Measurements from ENCODE around the gene PRR12.
"Not testable (repeated sequence)": the region's sequence is repeated elsewhere in the genome, so short reads cannot be mapped to it uniquely, and the experiment has no call there.

PRR12 gene

DNA sequence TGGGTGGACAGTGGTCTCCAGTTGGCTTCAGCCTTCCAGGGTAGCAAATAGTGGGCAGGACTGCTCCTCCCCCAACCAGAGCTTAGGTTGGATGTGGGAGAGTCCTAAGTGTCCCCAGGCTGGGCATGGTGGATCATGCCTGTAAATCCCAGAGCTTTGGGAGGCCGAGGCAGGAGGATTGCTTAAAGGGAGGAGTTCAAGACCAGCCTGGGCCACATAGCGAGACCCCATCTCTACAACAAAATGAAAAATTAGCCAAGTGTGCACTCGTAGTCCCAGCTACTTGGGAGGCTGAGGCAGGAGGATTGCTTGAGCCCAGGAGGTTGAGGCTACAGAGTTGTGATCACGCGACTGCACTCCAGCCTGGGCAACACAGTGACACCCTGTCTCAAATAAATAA, 41.6 kb downstream of the PRR12 start:
- no peaks in the 10 kb centered on the region for H3K36me3 ChIP-seq (ENCODE audit: control insufficient read depth, low read depth, low read length)
- H3K4me3 ChIP-seq (ENCODE audit: low read length), result no peak overlapping the region
- H3K27me3 ChIP-seq (ENCODE audit: control insufficient read depth, insufficient read depth, low read length), result no peaks in the 10 kb centered on the region
- no peaks in the 10 kb centered on the region for H3K4me1 ChIP-seq (ENCODE audit: control insufficient read depth, low read depth, low read length)
- no peak overlapping the region for H3K27ac ChIP-seq (ENCODE audit: low read length)
- no peak overlapping the region for H3K9ac ChIP-seq (ENCODE audit: low read length)
- no peaks in the 10 kb centered on the region for H3K9me3 ChIP-seq (ENCODE audit: control insufficient read depth, low read depth, low read length)

DNA sequence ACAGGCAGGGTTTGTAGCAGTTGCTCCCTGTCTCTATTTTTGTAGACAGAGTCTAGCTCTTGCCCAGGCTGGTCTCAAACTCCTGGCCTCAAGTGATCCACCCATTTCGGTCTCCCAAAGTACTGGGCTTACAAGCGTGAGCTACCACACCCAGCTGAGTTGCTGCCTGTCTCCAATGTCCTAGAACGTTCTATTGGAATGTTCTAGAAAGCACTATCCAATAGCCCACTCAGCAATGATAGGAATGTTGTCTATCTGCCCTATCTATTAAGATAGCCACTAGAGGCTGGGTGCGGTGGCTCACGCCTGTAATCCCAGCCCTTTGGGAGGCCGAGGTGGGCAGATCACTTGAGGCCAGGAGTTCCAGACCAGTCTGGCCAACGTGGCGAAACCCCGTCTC, 42.3 kb downstream of the PRR12 start:
- H3K9ac ChIP-seq (ENCODE audit: low read length); H3K36me3 ChIP-seq (ENCODE audit: control insufficient read depth, low read depth, low read length); H3K4me1 ChIP-seq (ENCODE audit: control insufficient read depth, low read depth, low read length); H3K9me3 ChIP-seq (ENCODE audit: control insufficient read depth, low read depth, low read length); H3K27ac ChIP-seq (ENCODE audit: low read length); H3K27me3 ChIP-seq (ENCODE audit: control insufficient read depth, insufficient read depth, low read length); H3K4me3 ChIP-seq (ENCODE audit: low read length): not testable (repeated sequence)

GRCh38 chr19:49635530-49636232, 44.7 kb downstream of the PRR12 start:
- Histone ChIP-seq H3K9me3 (ENCODE audit: control insufficient read depth, low read depth, low read length) (no peaks in the 10 kb centered on the region), H3K27me3 (ENCODE audit: control insufficient read depth, insufficient read depth, low read length) (peaks cover 10% of the 10 kb centered on the region), H3K9ac (ENCODE audit: low read length) (no peak overlapping the region), H3K27ac (ENCODE audit: low read length) (no peak overlapping the region), H3K4me3 (ENCODE audit: low read length) (no peak overlapping the region), H3K4me1 (ENCODE audit: control insufficient read depth, low read depth, low read length) (peaks cover 16% of the 10 kb centered on the region), H3K36me3 (ENCODE audit: control insufficient read depth, low read depth, low read length) (no peaks in the 10 kb centered on the region)

- Histone ChIP-seq H3K27me3 (ENCODE audit: control insufficient read depth, insufficient read depth, low read length) (peaks cover 10% of the 10 kb centered on the region), H3K36me3 (ENCODE audit: control insufficient read depth, low read depth, low read length) (no peaks in the 10 kb centered on the region), H3K9ac (ENCODE audit: low read length) (no peak overlapping the region), H3K4me3 (ENCODE audit: low read length) (no peak overlapping the region), H3K27ac (ENCODE audit: low read length) (no peak overlapping the region), H3K4me1 (ENCODE audit: control insufficient read depth, low read depth, low read length) (peaks cover 23% of the 10 kb centered on the region), H3K9me3 (ENCODE audit: control insufficient read depth, low read depth, low read length) (no peaks in the 10 kb centered on the region)
Observed at GRCh38 chr19:49636233-49636932, 45.4 kb downstream of the PRR12 start.

DNA sequence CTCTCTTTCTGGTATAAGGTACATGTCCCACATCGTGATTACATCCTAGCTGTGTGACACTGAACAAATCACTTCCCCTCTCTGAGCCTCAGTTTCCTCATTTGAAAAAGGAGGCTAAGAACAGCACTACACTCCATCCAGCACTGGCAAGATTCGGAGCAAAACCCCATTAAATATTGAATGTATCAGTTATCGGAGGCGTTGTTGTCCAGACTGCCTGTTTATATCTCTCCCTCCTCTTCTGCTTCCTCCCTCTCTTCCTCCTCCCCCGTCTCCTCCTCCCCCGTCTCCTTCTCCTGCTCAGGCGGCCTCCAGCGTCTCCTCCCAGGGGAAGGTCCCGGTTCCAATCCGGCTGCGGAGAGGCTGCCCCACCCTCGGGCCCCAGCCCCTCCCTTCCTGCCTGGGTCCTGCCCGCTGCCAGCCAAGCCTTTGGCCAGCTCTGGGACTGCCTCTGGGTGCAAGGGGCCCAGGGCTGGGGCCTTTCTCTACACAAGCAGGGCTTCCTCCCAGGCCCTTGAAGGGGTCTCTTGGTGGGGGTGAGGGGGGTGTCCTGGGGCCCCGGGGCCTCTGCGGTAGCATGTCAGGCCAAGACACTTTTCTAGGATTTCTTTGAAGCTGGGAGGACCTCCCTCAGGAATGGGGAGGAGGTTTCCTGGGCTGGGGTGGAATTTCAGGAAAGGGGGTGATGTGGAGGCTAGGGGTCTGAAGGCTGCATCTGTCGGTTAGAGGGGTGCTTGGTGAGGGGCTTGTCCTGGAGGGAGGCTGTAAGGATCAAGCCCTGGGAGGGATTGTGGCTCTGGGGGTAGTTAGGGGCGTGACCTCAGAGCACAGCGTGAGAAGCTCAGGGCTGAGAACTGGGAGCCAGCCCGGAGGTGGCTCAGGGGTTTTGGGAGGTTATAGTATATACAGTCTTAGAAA, 47.1 kb downstream of the PRR12 start:
- Histone ChIP-seq H3K9ac (ENCODE audit: low read length) (no peak overlapping the region), H3K36me3 (ENCODE audit: control insufficient read depth, low read depth, low read length) (no peaks in the 10 kb centered on the region), H3K4me1 (ENCODE audit: control insufficient read depth, low read depth, low read length) (peaks cover 29% of the 10 kb centered on the region), H3K27ac (ENCODE audit: low read length) (no peak overlapping the region), H3K4me3 (ENCODE audit: low read length) (peak overlapping the region; percentile 35), H3K27me3 (ENCODE audit: control insufficient read depth, insufficient read depth, low read length) (peaks cover 10% of the 10 kb centered on the region), H3K9me3 (ENCODE audit: control insufficient read depth, low read depth, low read length) (no peaks in the 10 kb centered on the region)

DNA sequence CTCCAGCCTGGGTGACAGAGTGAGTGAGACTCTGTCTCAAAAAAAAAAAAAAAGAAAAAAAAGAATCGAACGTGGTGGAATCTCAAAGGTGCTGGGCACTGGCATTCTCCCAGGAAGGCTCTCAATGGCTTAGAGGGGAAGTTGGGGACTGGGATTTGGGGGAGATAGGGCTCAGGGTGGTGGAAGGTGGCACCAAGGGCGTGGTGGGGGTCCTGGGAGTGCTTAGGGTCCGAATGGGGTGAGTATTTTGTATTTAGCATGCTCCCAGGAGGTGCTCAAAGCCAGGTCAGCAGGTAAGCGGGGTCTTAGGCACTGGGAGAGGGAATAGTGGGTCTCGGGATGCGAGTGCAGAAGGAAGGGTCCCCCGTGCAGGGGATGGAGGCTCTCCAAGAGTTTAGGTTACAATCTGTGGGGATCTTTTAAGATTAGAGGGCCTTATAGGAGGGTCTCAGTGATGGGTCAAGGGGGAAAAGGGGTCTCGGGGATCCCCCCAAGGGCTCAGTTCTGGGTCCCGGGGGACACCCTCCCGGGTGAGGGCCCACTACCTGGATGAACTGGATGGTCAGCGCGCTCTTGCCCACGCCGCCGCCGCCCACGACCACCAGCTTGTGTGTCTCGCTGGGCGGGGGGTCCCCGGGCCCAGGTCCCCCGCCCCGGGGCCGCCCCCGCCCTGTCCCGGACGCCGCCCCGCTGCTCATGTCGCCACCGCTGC, 48.6 kb downstream of the PRR12 start:
- peaks cover 37% of the 10 kb centered on the region for H3K4me1 ChIP-seq (ENCODE audit: control insufficient read depth, low read depth, low read length)
- H3K9ac ChIP-seq (ENCODE audit: low read length), result no peak overlapping the region
- H3K27ac ChIP-seq (ENCODE audit: low read length), result no peak overlapping the region
- peak overlapping the region; percentile 52 for H3K4me3 ChIP-seq (ENCODE audit: low read length)
- H3K9me3 ChIP-seq (ENCODE audit: control insufficient read depth, low read depth, low read length), result no peaks in the 10 kb centered on the region
- peaks cover 10% of the 10 kb centered on the region for H3K27me3 ChIP-seq (ENCODE audit: control insufficient read depth, insufficient read depth, low read length)
- H3K36me3 ChIP-seq (ENCODE audit: control insufficient read depth, low read depth, low read length), result no peaks in the 10 kb centered on the region

DNA sequence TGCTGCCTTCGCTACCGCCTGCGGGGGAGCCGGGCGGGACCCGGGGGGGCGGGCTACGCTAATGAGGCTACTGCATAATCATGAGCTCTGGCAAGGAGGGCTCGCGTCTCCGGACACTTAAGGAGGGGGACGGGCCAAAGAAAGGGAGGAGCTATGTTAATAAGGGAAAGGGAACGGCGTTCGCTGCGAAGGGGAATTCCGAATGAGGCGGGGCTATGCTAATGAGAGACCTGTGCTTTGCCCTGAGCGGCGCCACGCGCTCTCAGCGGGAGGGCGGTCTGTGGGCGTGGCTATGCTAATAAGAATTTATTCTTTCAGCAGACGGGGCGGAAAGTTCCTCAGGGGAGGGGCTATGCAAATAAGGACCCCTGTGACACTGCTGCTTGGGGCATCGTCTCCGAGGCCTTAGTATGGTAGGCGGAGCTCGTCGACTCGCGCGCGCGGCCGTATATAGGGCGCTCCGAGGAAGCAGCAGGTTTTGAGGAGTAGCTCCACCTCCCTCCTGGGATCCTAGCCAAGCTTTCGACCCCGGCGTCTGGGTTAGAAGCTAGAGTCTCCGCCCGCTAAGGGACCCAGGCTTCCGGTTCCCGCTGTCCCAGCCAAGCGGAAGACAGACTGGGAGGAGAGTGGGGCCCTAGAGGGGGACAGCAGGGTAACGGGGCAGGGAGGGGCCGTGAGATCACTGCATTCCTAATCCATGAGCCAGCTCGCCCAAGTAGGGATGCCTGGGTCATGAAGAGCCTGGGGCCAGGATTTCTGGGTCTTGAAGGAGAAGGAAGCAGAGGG, 49.3 kb downstream of the PRR12 start, which contains the start of gene RRAS:
RRAS (minus strand) TSS at position 31 of the 786 bp plus-strand sequence. CDS start 45 bp downstream, outside the sequence.
- Histone ChIP-seq H3K9ac (ENCODE audit: low read length) (peak within 1 kb of the TSS; percentile 81), H3K4me3 (ENCODE audit: low read length) (peak within 1 kb of the TSS; percentile 52), H3K27ac (ENCODE audit: low read length) (peak within 1 kb of the TSS; percentile 78), H3K9me3 (ENCODE audit: control insufficient read depth, low read depth, low read length) (no peaks in the 10 kb centered on the region), H3K36me3 (ENCODE audit: control insufficient read depth, low read depth, low read length) (no peaks in the 10 kb centered on the region), H3K27me3 (ENCODE audit: control insufficient read depth, insufficient read depth, low read length) (peaks cover 10% of the 10 kb centered on the region), H3K4me1 (ENCODE audit: control insufficient read depth, low read depth, low read length) (peaks cover 37% of the 10 kb centered on the region)

DNA sequence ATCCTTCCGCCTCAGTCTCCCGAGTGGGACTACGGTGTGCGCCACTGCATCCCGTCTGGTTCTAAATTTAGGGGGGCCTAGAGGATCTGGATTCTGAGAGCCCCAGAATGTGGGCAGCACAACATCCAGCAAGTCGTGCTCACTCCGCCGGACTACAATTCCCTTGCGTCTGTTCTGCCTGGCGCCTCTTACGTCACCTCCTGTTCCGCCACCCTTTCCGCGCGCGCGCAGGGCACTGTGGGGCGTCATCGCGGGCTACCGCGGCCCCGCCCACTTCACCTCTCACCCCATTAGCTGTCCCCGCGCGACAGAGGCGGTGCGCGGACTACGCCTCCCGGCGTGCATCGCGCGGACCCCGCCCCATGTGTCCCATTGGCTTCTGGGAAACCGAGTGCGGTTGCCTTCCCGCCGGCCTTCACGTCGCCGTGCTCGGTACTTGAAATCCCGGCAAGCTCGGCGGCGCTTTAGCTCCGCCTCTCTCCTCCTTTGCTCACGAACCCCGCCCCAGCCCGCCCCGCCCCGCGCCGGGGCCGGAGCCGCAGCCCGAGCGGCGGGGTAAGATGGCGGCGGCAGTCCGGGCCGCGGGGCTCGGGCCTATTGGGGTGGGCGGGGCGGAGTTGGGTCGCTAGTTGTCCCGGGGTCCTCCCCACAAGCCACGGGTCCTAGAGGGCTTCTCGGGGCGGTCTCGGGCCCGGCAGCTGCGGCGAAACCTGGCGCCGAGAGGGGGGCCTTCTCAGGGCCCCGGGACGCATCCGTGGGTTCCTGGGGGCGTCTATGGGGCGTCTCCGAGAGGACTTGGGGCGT, 50.9 kb downstream of the PRR12 start, which contains the start of gene SCAF1:
SCAF1 (plus strand) TSS at position 522 of the 804 bp plus-strand sequence. CDS start 2,818 bp downstream, outside the sequence.
- Histone ChIP-seq H3K36me3 (ENCODE audit: control insufficient read depth, low read depth, low read length) (peaks cover 8% of the 10 kb centered on the region), H3K9me3 (ENCODE audit: control insufficient read depth, low read depth, low read length) (no peaks in the 10 kb centered on the region), H3K4me3 (ENCODE audit: low read length) (peak within 1 kb of the TSS; percentile 98), H3K9ac (ENCODE audit: low read length) (peak within 1 kb of the TSS; percentile 98), H3K27me3 (ENCODE audit: control insufficient read depth, insufficient read depth, low read length) (peaks cover 10% of the 10 kb centered on the region), H3K27ac (ENCODE audit: low read length) (peak within 1 kb of the TSS; percentile 91), H3K4me1 (ENCODE audit: control insufficient read depth, low read depth, low read length) (peaks cover 37% of the 10 kb centered on the region)

DNA sequence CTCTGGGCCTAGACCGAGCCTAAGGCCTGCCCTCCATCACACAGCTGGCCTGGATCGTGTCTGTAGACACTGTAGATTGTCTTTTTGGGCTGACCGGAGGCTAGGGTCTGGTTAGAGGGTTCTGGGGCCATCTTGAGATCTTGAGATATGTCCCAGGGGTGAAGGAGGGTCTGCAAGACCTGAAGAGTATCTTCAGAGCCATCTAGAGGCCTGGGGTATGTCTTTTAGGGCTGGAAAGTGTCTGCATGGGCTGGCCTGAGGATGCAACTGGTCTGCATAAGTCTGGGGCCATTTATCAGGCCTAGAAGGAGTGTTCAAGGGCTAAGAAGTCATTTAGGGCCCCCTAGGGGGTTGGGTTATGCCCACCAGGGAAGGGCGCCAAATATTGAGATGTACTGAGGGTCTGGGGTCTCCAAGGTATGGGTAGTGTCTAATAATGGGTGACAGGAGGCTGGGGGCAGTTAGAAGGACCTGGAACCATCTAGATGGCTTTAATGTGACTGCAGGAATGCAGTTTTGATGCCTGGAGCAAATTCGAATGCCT, 51.6 kb downstream of the PRR12 start:
- Histone ChIP-seq H3K27ac (ENCODE audit: low read length) (peak overlapping the region; percentile 91), H3K27me3 (ENCODE audit: control insufficient read depth, insufficient read depth, low read length) (peaks cover 10% of the 10 kb centered on the region), H3K9me3 (ENCODE audit: control insufficient read depth, low read depth, low read length) (no peaks in the 10 kb centered on the region), H3K4me1 (ENCODE audit: control insufficient read depth, low read depth, low read length) (peaks cover 37% of the 10 kb centered on the region), H3K36me3 (ENCODE audit: control insufficient read depth, low read depth, low read length) (peaks cover 11% of the 10 kb centered on the region), H3K4me3 (ENCODE audit: low read length) (peak overlapping the region; percentile 98), H3K9ac (ENCODE audit: low read length) (peak overlapping the region; percentile 98)
